Endothelial cell of umbilical vein (primary cell): ENCODE data around the gene LONRF2.

Experiments used
- CTCF ChIP-seq, 2 donors: IDR thresholded peaks; 1 replicate in 1 of 2; 2 replicates in 1 of 2; pipeline ENCODE4 v1.5.1; 2011; ENCODE audit warnings: low read length in 2 of 2, mild to moderate bottlenecking in 2 of 2, moderate library complexity in 2 of 2, control low read depth in 1 of 2, inconsistent platforms in 1 of 2, low read depth in 1 of 2; ENCODE audit not compliant: insufficient read depth in 1 of 2; ENCODE audit errors: extremely low read depth in 1 of 2
- EZH2 ChIP-seq: IDR thresholded peaks from 2 replicates; pipeline ENCODE4 v1.6.1; 2012; ENCODE audit warnings: borderline replicate concordance, low read depth, mild to moderate bottlenecking, moderate library complexity, low read length, inconsistent platforms; ENCODE audit not compliant: severe bottlenecking
- FOS ChIP-seq: IDR thresholded peaks from 2 replicates; pipeline ENCODE4 v1.6.1; 2011; ENCODE audit warnings: mild to moderate bottlenecking, low read length, moderate library complexity, borderline replicate concordance; ENCODE audit not compliant: insufficient read depth
- JUN ChIP-seq: IDR thresholded peaks from 2 replicates; pipeline ENCODE4 v1.6.1; 2011; ENCODE audit warnings: borderline replicate concordance, low read depth; ENCODE audit not compliant: insufficient read length, insufficient read depth
- MAX ChIP-seq: IDR thresholded peaks from 2 replicates; pipeline ENCODE4 v1.6.1; 2011; ENCODE audit not compliant: insufficient read depth, insufficient read length
- POLR2A ChIP-seq: IDR thresholded peaks from 2 replicates; pipeline ENCODE4 v1.6.1; 2012; ENCODE audit warnings: low read depth, mild to moderate bottlenecking, control low read depth, low read length
- POLR2AphosphoS5 ChIP-seq: IDR thresholded peaks from 2 replicates; pipeline ENCODE4 v1.6.1; 2012; ENCODE audit warnings: low read depth, mild to moderate bottlenecking, control low read depth, low read length, moderate library complexity; ENCODE audit not compliant: insufficient read depth

- TF ChIP-seq CTCF (IDR thresholded peaks at IDR 0.05; ENCODE audit: extremely low read depth in 1 of 2, insufficient read depth in 1 of 2, low read depth in 1 of 2, low read length in 2 of 2) (no peak), MAX (no peak), EZH2 (no peak), FOS (no peak), POLR2A (no peak), POLR2AphosphoS5 (no peak), JUN (no peak)
Measured at GRCh38 chr2:100262046-100262445, 60.3 kb downstream of the LONRF2 start.
